Nephron (organoid): ENCODE measurements around the gene CTSA.

Experiments used
- H3K27ac Mint-ChIP-seq, 3 experiments: 2 replicates each; pipeline ENCODE4 v1.8.0; 2020; ENCODE audit warnings: mixed read lengths in 3 of 3, mild to moderate bottlenecking in 2 of 3, moderate library complexity in 1 of 3
- H3K27me3 Mint-ChIP-seq: 2 replicates; pipeline ENCODE4 v1.8.0; 2021; ENCODE audit warnings: low read depth, mild to moderate bottlenecking, moderate library complexity, mixed read lengths
- H3K36me3 Mint-ChIP-seq: 2 replicates; pipeline ENCODE4 v1.8.0; 2020; ENCODE audit warnings: low read depth, mixed read lengths
- H3K4me1 Mint-ChIP-seq: 2 replicates; pipeline ENCODE4 v1.8.0; 2020; ENCODE audit warnings: mixed read lengths
- H3K4me3 Mint-ChIP-seq, 3 experiments: 2 replicates each; pipeline ENCODE4 v1.8.0; 2020; ENCODE audit warnings: mild to moderate bottlenecking in 3 of 3, mixed read lengths in 3 of 3, moderate library complexity in 2 of 3
- H3K9me3 Mint-ChIP-seq: 2 replicates; pipeline ENCODE4 v1.8.0; 2020; ENCODE audit warnings: mixed read lengths
- TF ChIP-seq, protein P1 (sequence below), 3 experiments: fragments of 200-600 bp; sonication (generic); IDR thresholded peaks; one replicate each; pipeline ENCODE4 v1.5.0; 2021; ENCODE audit warnings: antibody characterized with exemption in 3 of 3; ENCODE audit not compliant: unreplicated experiment in 3 of 3

Gene CTSA

DNA sequence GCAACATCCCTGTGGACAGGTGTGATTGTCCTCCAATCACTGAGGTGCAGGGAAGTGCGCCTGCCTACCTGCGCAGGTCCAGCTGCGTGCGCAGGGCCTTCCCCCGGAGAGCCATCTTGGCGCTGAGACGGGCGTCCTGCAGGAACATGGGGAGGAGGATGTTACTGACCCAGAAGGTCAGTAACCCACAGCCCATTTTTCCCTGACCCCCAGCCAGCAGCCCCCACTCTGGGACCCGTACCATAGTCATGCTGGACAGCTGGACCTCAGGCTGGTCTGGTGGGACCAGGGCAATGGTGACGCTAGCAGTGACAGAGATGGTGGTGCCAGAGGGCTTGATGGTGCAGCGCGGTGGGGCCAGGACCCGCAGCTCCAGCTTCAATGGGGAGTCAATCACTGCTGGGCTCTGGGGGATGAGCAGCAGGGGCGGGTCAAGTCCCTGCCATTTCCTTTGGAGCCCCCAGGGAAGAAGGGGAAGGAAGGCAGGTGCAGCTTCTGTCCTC, 11.1 kb downstream of the CTSA start:
- no peak overlapping the region for H3K4me3 Mint-ChIP-seq
- TF ChIP-seq, protein P1, sequence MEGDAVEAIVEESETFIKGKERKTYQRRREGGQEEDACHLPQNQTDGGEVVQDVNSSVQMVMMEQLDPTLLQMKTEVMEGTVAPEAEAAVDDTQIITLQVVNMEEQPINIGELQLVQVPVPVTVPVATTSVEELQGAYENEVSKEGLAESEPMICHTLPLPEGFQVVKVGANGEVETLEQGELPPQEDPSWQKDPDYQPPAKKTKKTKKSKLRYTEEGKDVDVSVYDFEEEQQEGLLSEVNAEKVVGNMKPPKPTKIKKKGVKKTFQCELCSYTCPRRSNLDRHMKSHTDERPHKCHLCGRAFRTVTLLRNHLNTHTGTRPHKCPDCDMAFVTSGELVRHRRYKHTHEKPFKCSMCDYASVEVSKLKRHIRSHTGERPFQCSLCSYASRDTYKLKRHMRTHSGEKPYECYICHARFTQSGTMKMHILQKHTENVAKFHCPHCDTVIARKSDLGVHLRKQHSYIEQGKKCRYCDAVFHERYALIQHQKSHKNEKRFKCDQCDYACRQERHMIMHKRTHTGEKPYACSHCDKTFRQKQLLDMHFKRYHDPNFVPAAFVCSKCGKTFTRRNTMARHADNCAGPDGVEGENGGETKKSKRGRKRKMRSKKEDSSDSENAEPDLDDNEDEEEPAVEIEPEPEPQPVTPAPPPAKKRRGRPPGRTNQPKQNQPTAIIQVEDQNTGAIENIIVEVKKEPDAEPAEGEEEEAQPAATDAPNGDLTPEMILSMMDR (IDR thresholded peaks at IDR 0.05; ENCODE audit: unreplicated experiment in 3 of 3): no peak
- no peaks in the 10 kb centered on the region for H3K4me1 Mint-ChIP-seq
- no peaks in the 10 kb centered on the region for H3K27me3 Mint-ChIP-seq
- H3K27ac Mint-ChIP-seq: no peak overlapping the region
- H3K9me3 Mint-ChIP-seq: no peaks in the 10 kb centered on the region
- peaks cover 40% of the 10 kb centered on the region for H3K36me3 Mint-ChIP-seq

DNA sequence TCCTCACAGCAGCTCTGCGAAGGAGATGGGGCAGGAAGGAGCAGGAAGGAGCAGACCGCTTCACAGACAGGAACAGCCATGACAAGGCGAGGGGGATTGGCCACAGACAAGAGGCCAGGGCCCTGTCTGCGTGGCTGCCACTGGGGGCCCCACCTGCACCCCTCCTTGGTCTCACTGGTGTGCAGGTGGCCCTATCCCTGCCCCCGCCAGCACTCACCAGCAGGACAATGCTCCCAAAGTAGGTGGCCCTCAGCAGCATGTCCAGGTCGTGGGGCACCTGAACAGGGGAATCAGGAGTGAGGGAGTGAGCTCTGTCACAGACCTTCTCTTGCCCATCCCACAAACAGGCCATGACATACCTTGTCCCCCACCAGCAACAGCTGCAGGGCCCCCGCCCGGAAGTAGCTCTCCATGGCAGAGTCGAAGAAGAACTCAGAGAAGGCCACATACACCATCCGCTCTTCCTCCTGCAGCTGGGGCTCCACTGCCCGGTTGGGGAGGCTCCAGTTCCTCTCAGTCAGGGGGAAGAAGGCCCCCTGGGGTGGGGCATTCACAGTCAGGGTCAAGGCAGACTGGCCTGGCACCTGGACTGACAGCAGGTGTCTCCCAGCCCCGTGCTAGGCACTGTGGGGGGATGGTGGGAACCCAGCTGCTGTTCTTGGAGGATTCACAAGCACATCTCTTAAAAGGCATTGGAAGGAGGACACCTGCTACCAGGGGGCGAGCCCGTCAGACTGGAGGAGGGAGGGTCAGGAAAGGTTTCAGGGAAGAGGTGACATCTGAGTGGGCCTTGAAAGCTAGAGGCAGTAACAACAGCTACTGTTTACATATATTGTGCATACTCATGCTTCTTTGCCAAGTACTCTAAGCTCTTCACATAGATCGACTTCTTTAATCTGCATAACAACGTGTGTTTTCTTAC, 13.7 kb downstream of the CTSA start:
- Mint-ChIP-seq H3K9me3 (no peaks in the 10 kb centered on the region), H3K4me3 (no peak overlapping the region), H3K36me3 (peaks cover 39% of the 10 kb centered on the region), H3K4me1 (no peaks in the 10 kb centered on the region), H3K27me3 (no peaks in the 10 kb centered on the region), H3K27ac (no peak overlapping the region)
- TF ChIP-seq, protein P1 (IDR thresholded peaks at IDR 0.05; ENCODE audit: unreplicated experiment in 3 of 3): no peak

DNA sequence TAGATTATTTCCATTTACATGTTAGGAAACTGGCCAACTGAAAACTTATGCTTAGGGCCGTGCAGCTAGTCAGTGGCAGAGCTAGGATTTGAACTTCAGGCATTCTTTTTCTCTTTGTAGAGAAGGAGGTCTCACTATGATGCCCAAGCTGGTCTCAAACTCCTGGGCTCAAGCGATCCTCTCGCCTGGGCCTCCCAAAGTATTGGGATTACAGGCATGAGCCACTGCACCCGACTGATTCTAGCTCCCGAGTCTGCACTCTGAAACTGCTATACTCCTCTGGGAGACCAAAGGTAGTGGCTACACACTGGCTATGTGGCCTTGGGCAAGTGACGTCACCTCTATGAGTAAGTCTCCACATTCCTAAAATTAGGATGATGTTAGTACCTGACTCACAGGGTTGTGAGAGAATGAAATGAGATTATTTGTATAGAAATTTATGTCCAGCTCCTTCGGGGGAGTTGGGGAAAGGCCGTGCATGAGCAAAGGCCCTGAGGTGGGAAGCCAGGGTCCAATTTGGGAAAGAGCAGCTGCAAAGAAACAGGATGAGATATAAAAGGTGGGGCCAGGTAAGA, 14.5 kb downstream of the CTSA start:
- no peaks in the 10 kb centered on the region for H3K9me3 Mint-ChIP-seq
- no peak overlapping the region for H3K4me3 Mint-ChIP-seq

DNA sequence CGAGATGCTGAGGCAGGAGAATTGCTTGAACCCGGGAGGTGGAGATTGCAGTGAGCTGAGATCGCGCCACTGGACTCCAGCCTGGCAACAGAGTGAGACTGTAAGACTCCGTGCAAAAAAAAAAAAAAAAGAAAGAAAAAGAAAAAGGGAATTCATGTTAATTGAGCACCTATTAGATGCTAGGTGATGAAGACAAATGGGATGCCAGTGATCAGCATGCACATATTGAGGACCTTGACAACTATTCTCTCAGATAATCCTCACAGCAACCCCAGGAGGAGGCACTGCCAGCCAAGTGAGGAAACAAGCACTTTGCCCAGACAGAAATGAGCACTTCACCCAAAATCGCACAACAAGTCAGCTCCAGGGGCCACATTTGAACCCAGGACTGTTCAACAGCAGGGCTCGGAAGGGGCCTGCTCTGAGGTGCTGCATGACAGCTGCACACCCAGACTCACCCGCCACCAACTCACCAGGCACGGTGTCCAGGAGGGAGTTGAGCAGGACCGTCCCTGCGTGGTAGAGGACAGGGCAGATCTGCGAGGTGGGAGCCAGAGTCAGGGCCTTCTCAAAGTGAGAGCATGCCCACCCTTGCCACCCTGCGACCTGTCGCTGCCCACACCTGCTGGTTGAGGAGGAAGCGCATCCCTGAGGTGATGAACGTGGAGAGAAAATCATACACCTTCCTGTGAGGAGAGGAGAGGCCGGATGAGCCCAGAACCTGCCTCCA, 16.2 kb downstream of the CTSA start:
- Mint-ChIP-seq H3K27ac (no peak overlapping the region), H3K27me3 (no peaks in the 10 kb centered on the region)

More for the DNA sequence above, 14.5 kb downstream of the CTSA start:
- H3K36me3 Mint-ChIP-seq: peaks cover 41% of the 10 kb centered on the region
- H3K27ac Mint-ChIP-seq: no peak overlapping the region
- H3K27me3 Mint-ChIP-seq: no peaks in the 10 kb centered on the region
- peaks cover 3% of the 10 kb centered on the region for H3K4me1 Mint-ChIP-seq
- TF ChIP-seq, protein P1 (IDR thresholded peaks at IDR 0.05; ENCODE audit: unreplicated experiment in 3 of 3): no peak

DNA sequence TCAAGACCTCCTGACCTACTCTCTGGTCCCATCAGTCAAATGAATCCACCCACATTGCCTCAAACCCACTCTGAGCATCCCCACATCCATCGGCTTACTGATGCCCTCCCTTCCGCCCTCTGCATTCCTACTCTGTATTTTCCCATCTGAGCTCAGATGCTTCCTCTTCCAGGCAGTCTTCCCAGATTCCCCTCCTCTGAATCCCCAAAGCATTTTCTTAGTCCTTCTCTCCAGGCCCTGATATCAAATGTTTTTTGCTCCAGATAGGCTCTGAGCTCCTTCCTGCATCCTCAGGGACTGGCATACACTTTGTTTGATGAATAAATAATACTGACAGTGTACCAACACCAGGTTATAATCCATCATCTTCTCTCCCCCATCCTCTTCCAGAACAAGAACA, 16.9 kb downstream of the CTSA start:
- Mint-ChIP-seq H3K27ac (no peak overlapping the region), H3K4me1 (peaks cover 11% of the 10 kb centered on the region), H3K9me3 (no peaks in the 10 kb centered on the region), H3K27me3 (no peaks in the 10 kb centered on the region), H3K36me3 (peaks cover 43% of the 10 kb centered on the region), H3K4me3 (no peak overlapping the region)
- TF ChIP-seq, protein P1 (IDR thresholded peaks at IDR 0.05; ENCODE audit: unreplicated experiment in 3 of 3): no peak

More for the DNA sequence above, 16.2 kb downstream of the CTSA start:
- Mint-ChIP-seq H3K4me3 (no peak overlapping the region), H3K4me1 (peaks cover 9% of the 10 kb centered on the region), H3K36me3 (peaks cover 44% of the 10 kb centered on the region), H3K9me3 (no peaks in the 10 kb centered on the region)
- TF ChIP-seq, protein P1 (IDR thresholded peaks at IDR 0.05; ENCODE audit: unreplicated experiment in 3 of 3): no peak
